Measurements from ENCODE around the gene THBS2.

GRCh38 chr6:169199625-169200335, 53.9 kb downstream of the THBS2 start:
- TF ChIP-seq CTCF (conservative IDR thresholded peaks at IDR 0.05 in 1 of 2, IDR thresholded peaks at IDR 0.05 in 1 of 2; ENCODE audit: extremely low read depth in 1 of 2, insufficient read depth in 1 of 2, low read depth in 1 of 2, low read length in 2 of 2) (no peak), EZH2 (IDR thresholded peaks at IDR 0.05; ENCODE audit: borderline replicate concordance, low read length) (no peak)

Data from mammary epithelial cell (primary cell).